NCI-H1105 treated with DMSO at 0.1 percent for 48 hours (cell line): ENCODE data around the gene ACAD9.
A peak's percentile ranks its signal among the peaks of the same experiment; 100 is the strongest.
"Not testable (repeated sequence)": the region's sequence is repeated elsewhere in the genome, so short reads cannot be mapped to it uniquely, and the experiment has no call there.

Experiments
- DNase-seq: peaks from one replicate; lab custom pipeline; 2025; lab: John Stamatoyannopoulos, UW

Gene ACAD9

GRCh38 chr3:128879125-128879969, at the start of gene ACAD9:
Gene ACAD9, plus strand, starts transcription at chr3:128879620. Its CDS starts 72 bp downstream, at chr3:128879692.
- DNase-seq: peak; percentile 99

- not testable (repeated sequence) for DNase-seq
Measured at GRCh38 chr3:128829925-128830625, 49.3 kb upstream of the ACAD9 start.

- DNase-seq: not testable (repeated sequence)
Measured at GRCh38 chr3:128830762-128831161, 48.7 kb upstream of the ACAD9 start.

GRCh38 chr3:128832979-128833378, 46.4 kb upstream of the ACAD9 start:
- DNase-seq: not testable (repeated sequence)

- DNase-seq: no peak
Measured at GRCh38 chr3:128835096-128835495, 44.3 kb upstream of the ACAD9 start.

GRCh38 chr3:128841926-128842920, 37.2 kb upstream of the ACAD9 start:
- no peak for DNase-seq

- no peak for DNase-seq
Measured at GRCh38 chr3:128844502-128844901, 34.9 kb upstream of the ACAD9 start.

- no peak for DNase-seq
Measured at GRCh38 chr3:128845119-128845777, 34.2 kb upstream of the ACAD9 start.

GRCh38 chr3:128845778-128846485, 33.5 kb upstream of the ACAD9 start:
- peak; percentile 74 for DNase-seq

GRCh38 chr3:128846486-128846891, 32.9 kb upstream of the ACAD9 start:
- no peak for DNase-seq

GRCh38 chr3:128847666-128848370, 31.6 kb upstream of the ACAD9 start:
- DNase-seq: no peak

GRCh38 chr3:128848936-128849335, 30.5 kb upstream of the ACAD9 start:
- no peak for DNase-seq

- DNase-seq: no peak
Measured at GRCh38 chr3:128849911-128850455, 29.4 kb upstream of the ACAD9 start.

- no peak for DNase-seq
Measured at GRCh38 chr3:128850544-128850943, 28.9 kb upstream of the ACAD9 start.

- DNase-seq: no peak
Measured at GRCh38 chr3:128851601-128852000, 27.8 kb upstream of the ACAD9 start.

GRCh38 chr3:128853826-128854225, 25.6 kb upstream of the ACAD9 start:
- no peak for DNase-seq

- DNase-seq: no peak
Measured at GRCh38 chr3:128854475-128854874, 24.9 kb upstream of the ACAD9 start.

GRCh38 chr3:128855569-128855968, 23.9 kb upstream of the ACAD9 start:
- no peak for DNase-seq

- DNase-seq: no peak
Measured at GRCh38 chr3:128858167-128858566, 21.3 kb upstream of the ACAD9 start.

GRCh38 chr3:128859630-128860029, 19.8 kb upstream of the ACAD9 start:
- DNase-seq: no peak
